OCI-LY1 (cell line): ENCODE measurements around the gene C3orf18.

ENCODE experiments used
- H2AFZ ChIP-seq: fragments of 200-600 bp; sonication (generic), shearing (Covaris generic); 2 replicates; pipeline ENCODE4 v1.6.0; 2014; ENCODE audit warnings: antibody characterized with exemption, mild to moderate bottlenecking, low read length
- H3F3A ChIP-seq: fragments of 200-600 bp; sonication (generic), shearing (Covaris generic); 2 replicates; pipeline ENCODE4 v1.6.0; 2014; ENCODE audit warnings: mild to moderate bottlenecking, antibody characterized with exemption, low read length, moderate library complexity; ENCODE audit not compliant: insufficient read depth
- H3K27ac ChIP-seq: fragments of 200-600 bp; sonication (generic); 2 replicates; pipeline ENCODE4 v1.5.1; 2014; ENCODE audit warnings: low read length, mixed run types, mild to moderate bottlenecking, low read depth; ENCODE audit not compliant: poor library complexity, severe bottlenecking
- H3K27me3 ChIP-seq: fragments of 200-600 bp; sonication (generic); 2 replicates; pipeline ENCODE4 v1.6.0; 2014; ENCODE audit warnings: antibody characterized with exemption, mild to moderate bottlenecking, low read length, moderate library complexity; ENCODE audit not compliant: insufficient read depth
- H3K36me3 ChIP-seq: fragments of 200-600 bp; sonication (generic); 2 replicates; pipeline ENCODE4 v1.6.1; 2014; ENCODE audit warnings: mild to moderate bottlenecking, antibody characterized with exemption, low read length, moderate library complexity, mixed read lengths; ENCODE audit not compliant: insufficient read depth
- H3K4me1 ChIP-seq: fragments of 200-600 bp; sonication (generic); 2 replicates; pipeline ENCODE4 v1.5.1; 2014; ENCODE audit warnings: mild to moderate bottlenecking, low read length, moderate library complexity; ENCODE audit not compliant: insufficient read depth, severe bottlenecking
- H3K4me2 ChIP-seq: fragments of 200-600 bp; sonication (generic), shearing (Covaris generic); 2 replicates; pipeline ENCODE4 v1.6.1; 2014; ENCODE audit warnings: low read length
- H3K4me3 ChIP-seq: fragments of 200-600 bp; sonication (generic); 2 replicates; pipeline ENCODE4 v1.5.1; 2014; ENCODE audit warnings: low read length, low read depth, mild to moderate bottlenecking, mixed read lengths; ENCODE audit not compliant: poor library complexity, severe bottlenecking
- H3K79me2 ChIP-seq: fragments of 200-600 bp; shearing (Covaris generic); 2 replicates; pipeline ENCODE4 v1.6.1; 2016; ENCODE audit warnings: mixed run types, low read length, mixed read lengths; ENCODE audit not compliant: insufficient read depth
- H3K9ac ChIP-seq: fragments of 200-600 bp; sonication (generic), shearing (Covaris generic); 2 replicates; pipeline ENCODE4 v1.6.1; 2014; ENCODE audit warnings: mild to moderate bottlenecking, low read length, mixed read lengths
- H3K9me2 ChIP-seq: fragments of 200-600 bp; sonication (generic), shearing (Covaris generic); 2 replicates; pipeline ENCODE4 v1.6.1; 2014; ENCODE audit warnings: low read depth, mild to moderate bottlenecking, low read length, mixed read lengths
- H3K9me3 ChIP-seq: fragments of 200-600 bp; shearing (Covaris generic); 2 replicates; pipeline ENCODE4 v1.6.1; 2014; ENCODE audit warnings: low read length, mixed read lengths
- H4K20me1 ChIP-seq: fragments of 200-600 bp; sonication (generic), shearing (Covaris generic); 2 replicates; pipeline ENCODE4 v1.6.0; 2016; ENCODE audit warnings: mild to moderate bottlenecking, low read length; ENCODE audit not compliant: insufficient read depth
- CTCF ChIP-seq: fragments of 200-600 bp; sonication (generic), shearing (Covaris generic); IDR thresholded peaks from 2 replicates; pipeline ENCODE4 v1.5.1; 2017; ENCODE audit warnings: mild to moderate bottlenecking, antibody characterized with exemption, low read length, moderate library complexity, mixed read lengths
- EZH2 ChIP-seq: fragments of 200-600 bp; sonication (generic), shearing (Covaris generic); IDR thresholded peaks from 2 replicates; pipeline ENCODE4 v1.8.0; 2017; ENCODE audit warnings: borderline replicate concordance, mixed run types, mild to moderate bottlenecking, antibody characterized with exemption, low read length, moderate library complexity, mixed read lengths

C3orf18 gene

GRCh38 chr3:50609763-50610085, 42.2 kb upstream of the C3orf18 start:
- Histone ChIP-seq H3F3A (no peaks in the 10 kb centered on the region), H3K4me1 (peaks cover 9% of the 10 kb centered on the region), H3K9me3 (no peaks in the 10 kb centered on the region), H3K27me3 (peaks cover 10% of the 10 kb centered on the region; the same call in 1 of the 2 replicates), H3K4me2 (no peak overlapping the region), H3K27ac (no peak overlapping the region), H4K20me1 (no peaks in the 10 kb centered on the region), H3K36me3 (no peaks in the 10 kb centered on the region), H3K9ac (no peak overlapping the region), H3K79me2 (no peaks in the 10 kb centered on the region), H3K9me2 (no peaks in the 10 kb centered on the region), H3K4me3 (no peak overlapping the region), H2AFZ (no peak overlapping the region)
- TF ChIP-seq CTCF (no peak), EZH2 (no peak)

- Histone ChIP-seq H4K20me1 (no peaks in the 10 kb centered on the region), H3K36me3 (no peaks in the 10 kb centered on the region), H3K27ac (no peak overlapping the region), H3K27me3 (peaks cover 10% of the 10 kb centered on the region; the same call in 1 of the 2 replicates), H3K4me2 (no peak overlapping the region), H3K9me3 (no peaks in the 10 kb centered on the region), H3K9ac (no peak overlapping the region), H3K79me2 (no peaks in the 10 kb centered on the region), H3K4me1 (peaks cover 9% of the 10 kb centered on the region), H3F3A (no peaks in the 10 kb centered on the region), H3K9me2 (no peaks in the 10 kb centered on the region), H2AFZ (no peak overlapping the region), H3K4me3 (no peak overlapping the region)
- TF ChIP-seq CTCF, result no peak
- no peak for TF ChIP-seq EZH2
Measured at GRCh38 chr3:50609071-50609762, 41.7 kb upstream of the C3orf18 start.

GRCh38 chr3:50608278-50608677, 40.7 kb upstream of the C3orf18 start:
- H3F3A ChIP-seq, result no peaks in the 10 kb centered on the region
- TF ChIP-seq CTCF (no peak), EZH2 (no peak)
- peaks cover 10% of the 10 kb centered on the region; the same call in 1 of the 2 replicates for H3K27me3 ChIP-seq
- H3K4me3 ChIP-seq, result no peak overlapping the region
- no peaks in the 10 kb centered on the region for H3K79me2 ChIP-seq
- H3K4me1 ChIP-seq, result peaks cover 9% of the 10 kb centered on the region
- no peaks in the 10 kb centered on the region for H4K20me1 ChIP-seq
- H3K9me2 ChIP-seq, result no peaks in the 10 kb centered on the region
- no peak overlapping the region for H2AFZ ChIP-seq
- no peak overlapping the region for H3K9ac ChIP-seq
- H3K9me3 ChIP-seq, result no peaks in the 10 kb centered on the region
- no peak overlapping the region for H3K27ac ChIP-seq
- H3K4me2 ChIP-seq, result no peak overlapping the region
- no peaks in the 10 kb centered on the region for H3K36me3 ChIP-seq
